HEK293 (cell line): ENCODE data around the gene CAND1.

Experiments
- CTCF ChIA-PET: fragments of 350-600 bp; formaldehyde crosslinking; extraction: SDS; loops from one replicate; lab custom pipeline; 2021; ENCODE audit warnings: antibody characterized with exemption; lab: Yijun Ruan, JAX
- POLR2A ChIA-PET: fragments of 300-600 bp; formaldehyde crosslinking; extraction: SDS; loops from one replicate; lab custom pipeline; 2020; ENCODE audit warnings: antibody characterized with exemption, inconsistent platforms; lab: Yijun Ruan, JAX
- H3K27ac ChIP-seq: fragments of 200-500 bp; sonication (Bioruptor generic); 2 replicates; pipeline ENCODE4 v1.5.1; 2014; ENCODE audit warnings: low read depth, low read length, control low read depth, inconsistent platforms; ENCODE audit errors: extremely low read depth
- H3K36me3 ChIP-seq, 2 experiments: fragments of 200-500 bp in 1 of 2; sonication (Bioruptor generic) in 1 of 2; 1 replicate in 1 of 2; 2 replicates in 1 of 2; pipeline ENCODE4 v1.5.1; 2014 to 2017; ENCODE audit warnings: inconsistent platforms in 2 of 2, low read length in 2 of 2; ENCODE audit not compliant: control insufficient read depth in 2 of 2, insufficient read depth in 1 of 2
- H3K4me1 ChIP-seq: fragments of 200-500 bp; sonication (Bioruptor generic); 2 replicates; pipeline ENCODE4 v1.5.1; 2014; ENCODE audit warnings: mild to moderate bottlenecking, low read length, inconsistent platforms; ENCODE audit not compliant: control insufficient read depth, insufficient read depth
- H3K4me3 ChIP-seq: 2 replicates; pipeline ENCODE4 v1.5.1; 2011; ENCODE audit warnings: low read depth, mild to moderate bottlenecking, control low read depth, low read length, moderate library complexity
- H3K9me3 ChIP-seq: fragments of 200-500 bp; sonication (Bioruptor generic); 2 replicates; pipeline ENCODE4 v1.5.1; 2014; ENCODE audit warnings: low read depth, low read length, inconsistent platforms; ENCODE audit not compliant: control insufficient read depth, insufficient read depth
- AEBP2 ChIP-seq: fragments of 450-650 bp; formaldehyde crosslinking; IDR thresholded peaks from 2 replicates; pipeline ENCODE4 v1.5.1; 2016; ENCODE audit warnings: missing biosample characterization, missing genetic modification characterization, borderline replicate concordance
- GLI4 ChIP-seq: fragments of 450-650 bp; formaldehyde crosslinking; IDR thresholded peaks from 2 replicates; pipeline ENCODE4 v1.5.1; 2016; ENCODE audit warnings: missing biosample characterization, missing genetic modification characterization
- IKZF3 ChIP-seq: fragments of 450-650 bp; IDR thresholded peaks from 2 replicates; pipeline ENCODE4 v1.5.0; 2018; ENCODE audit warnings: missing biosample characterization, mild to moderate bottlenecking, missing genetic modification characterization, moderate library complexity
- KLF10 ChIP-seq: fragments of 450-650 bp; IDR thresholded peaks from 2 replicates; pipeline ENCODE4 v1.5.1; 2018; ENCODE audit warnings: missing biosample characterization, mild to moderate bottlenecking, missing genetic modification characterization
- YY1 ChIP-seq: fragments of 450-650 bp; formaldehyde crosslinking; IDR thresholded peaks from 2 replicates; pipeline ENCODE4 v1.5.1; 2018; ENCODE audit warnings: missing biosample characterization, missing genetic modification characterization
- YY2 ChIP-seq: fragments of 450-650 bp; formaldehyde crosslinking; IDR thresholded peaks from 2 replicates; pipeline ENCODE4 v1.5.1; 2016; ENCODE audit warnings: missing biosample characterization, missing genetic modification characterization
- ZFP41 ChIP-seq: fragments of 450-650 bp; formaldehyde crosslinking; IDR thresholded peaks from 2 replicates; pipeline ENCODE4 v1.5.1; 2016; ENCODE audit warnings: missing biosample characterization, missing genetic modification characterization, borderline replicate concordance
- ZIC2 ChIP-seq: fragments of 450-650 bp; formaldehyde crosslinking; IDR thresholded peaks from 2 replicates; pipeline ENCODE4 v1.5.1; 2016; ENCODE audit warnings: missing biosample characterization, missing genetic modification characterization
- ZNF138 ChIP-seq: fragments of 450-650 bp; formaldehyde crosslinking; IDR thresholded peaks from 2 replicates; pipeline ENCODE4 v1.5.1; 2016; ENCODE audit warnings: missing biosample characterization, missing genetic modification characterization, borderline replicate concordance
- ZNF140 ChIP-seq: fragments of 450-650 bp; formaldehyde crosslinking; IDR thresholded peaks from 2 replicates; pipeline ENCODE4 v1.5.1; 2016; ENCODE audit warnings: missing biosample characterization, missing genetic modification characterization
- ZNF302 ChIP-seq: fragments of 450-650 bp; formaldehyde crosslinking; IDR thresholded peaks from 2 replicates; pipeline ENCODE4 v1.5.1; 2016; ENCODE audit warnings: missing biosample characterization, missing genetic modification characterization, low read depth
- ZNF350 ChIP-seq: fragments of 450-650 bp; formaldehyde crosslinking; IDR thresholded peaks from 2 replicates; pipeline ENCODE4 v1.5.0; 2017; ENCODE audit warnings: missing biosample characterization, mild to moderate bottlenecking, missing genetic modification characterization
- ZNF362 ChIP-seq: fragments of 450-650 bp; formaldehyde crosslinking; IDR thresholded peaks from 2 replicates; pipeline ENCODE4 v1.5.1; 2016; ENCODE audit warnings: missing biosample characterization, missing genetic modification characterization
- ZNF449 ChIP-seq: fragments of 450-650 bp; formaldehyde crosslinking; IDR thresholded peaks from 2 replicates; pipeline ENCODE4 v1.5.1; 2017; ENCODE audit warnings: missing biosample characterization, mild to moderate bottlenecking, missing genetic modification characterization, moderate library complexity
- ZNF548 ChIP-seq: fragments of 450-650 bp; formaldehyde crosslinking; IDR thresholded peaks from 2 replicates; pipeline ENCODE4 v1.5.1; 2016; ENCODE audit warnings: missing biosample characterization, missing genetic modification characterization
- ZNF560 ChIP-seq: fragments of 450-650 bp; formaldehyde crosslinking; IDR thresholded peaks from 2 replicates; pipeline ENCODE4 v1.5.1; 2017; ENCODE audit warnings: missing biosample characterization, missing genetic modification characterization, borderline replicate concordance
- ZNF645 ChIP-seq: fragments of 450-650 bp; formaldehyde crosslinking; IDR thresholded peaks from 2 replicates; pipeline ENCODE4; 2016; ENCODE audit warnings: missing biosample characterization, missing genetic modification characterization
- ZNF654 ChIP-seq: fragments of 450-650 bp; formaldehyde crosslinking; IDR thresholded peaks from 2 replicates; pipeline ENCODE4 v1.5.1; 2016; ENCODE audit warnings: low read depth, missing biosample characterization, missing genetic modification characterization
- ZNF76 ChIP-seq: fragments of 450-650 bp; formaldehyde crosslinking; IDR thresholded peaks from 2 replicates; pipeline ENCODE4; 2016; ENCODE audit warnings: low read depth, missing biosample characterization, missing genetic modification characterization, borderline replicate concordance
- ZNF785 ChIP-seq: fragments of 450-650 bp; formaldehyde crosslinking; IDR thresholded peaks from 2 replicates; pipeline ENCODE4 v1.5.1; 2016; ENCODE audit warnings: missing biosample characterization, missing genetic modification characterization
- ZNF792 ChIP-seq: fragments of 450-650 bp; formaldehyde crosslinking; IDR thresholded peaks from 2 replicates; pipeline ENCODE4 v1.5.1; 2016; ENCODE audit warnings: missing biosample characterization, missing genetic modification characterization
- ZNF830 ChIP-seq: fragments of 450-650 bp; IDR thresholded peaks from 2 replicates; pipeline ENCODE4 v1.5.0; 2018; ENCODE audit warnings: missing biosample characterization, missing genetic modification characterization, low read depth, mild to moderate bottlenecking, moderate library complexity
- ZSCAN5A ChIP-seq: fragments of 450-650 bp; formaldehyde crosslinking; IDR thresholded peaks from 2 replicates; pipeline ENCODE4 v1.5.1; 2016; ENCODE audit warnings: missing biosample characterization, missing genetic modification characterization
- TF ChIP-seq, protein P1 (sequence below): fragments of 450-650 bp; formaldehyde crosslinking; IDR thresholded peaks from 2 replicates; pipeline ENCODE4 v1.5.1; 2016; ENCODE audit warnings: missing biosample characterization, missing genetic modification characterization

Gene CAND1

GRCh38 chr12:67251012-67251411, 18.1 kb upstream of the CAND1 start:
- POLR2A ChIA-PET = no interaction called here
- TF ChIP-seq ZFP41 = no peak
- TF ChIP-seq ZSCAN5A (tag by site-specific recombination) = no peak
- TF ChIP-seq ZNF654 (tag by site-specific recombination) = no peak
- TF ChIP-seq KLF10 = no peak
- TF ChIP-seq ZNF140 (tag by site-specific recombination) = no peak
- no peak for TF ChIP-seq ZNF302 (tag by site-specific recombination)
- TF ChIP-seq YY2 = no peak
- TF ChIP-seq ZNF548 (tag by site-specific recombination) = no peak
- TF ChIP-seq ZNF792 = no peak
- no peak for TF ChIP-seq ZNF785
- Histone ChIP-seq H3K4me1 (no peaks in the 10 kb centered on the region), H3K27ac (no peak overlapping the region), H3K36me3 (no peaks in the 10 kb centered on the region), H3K9me3 (no peaks in the 10 kb centered on the region), H3K4me3 (no peak overlapping the region)
- CTCF ChIA-PET = interaction anchor here (1.3 kb wide), 1 partner anchor 30 kb away, joined by 3 read pairs; no protein-coding TSS in a partner anchor

- H3K36me3 ChIP-seq = no peaks in the 10 kb centered on the region
- TF ChIP-seq ZNF140 (tag by site-specific recombination) (no peak), ZNF830 (tag by site-specific recombination) (no peak), YY1 (tag by site-specific recombination) (no peak), ZNF350 (tag by site-specific recombination) (no peak), ZNF560 (tag by site-specific recombination) (no peak), ZNF138 (tag by site-specific recombination) (no peak), GLI4 (tag by site-specific recombination) (no peak), AEBP2 (no peak), ZIC2 (no peak), IKZF3 (tag by site-specific recombination) (no peak), ZNF302 (tag by site-specific recombination) (no peak)
- POLR2A ChIA-PET = interaction anchor here (1.8 kb wide), 1 partner anchor 15 kb away, joined by 5 read pairs; the partner anchor contains the start of gene CAND1
- no peak overlapping the region for H3K4me3 ChIP-seq
- no peaks in the 10 kb centered on the region for H3K4me1 ChIP-seq
- no peak overlapping the region for H3K27ac ChIP-seq
- CTCF ChIA-PET = interaction anchor here (0.5 to 1.0 kb wide), 4 partner anchors 9 to 567 kb away, joined by 3 to 4 read pairs (median 3); no protein-coding TSS in a partner anchor
- no peaks in the 10 kb centered on the region for H3K9me3 ChIP-seq
These were observed 14.7 kb upstream of the CAND1 start for GRCh38 chr12:67254372-67255026.

DNA sequence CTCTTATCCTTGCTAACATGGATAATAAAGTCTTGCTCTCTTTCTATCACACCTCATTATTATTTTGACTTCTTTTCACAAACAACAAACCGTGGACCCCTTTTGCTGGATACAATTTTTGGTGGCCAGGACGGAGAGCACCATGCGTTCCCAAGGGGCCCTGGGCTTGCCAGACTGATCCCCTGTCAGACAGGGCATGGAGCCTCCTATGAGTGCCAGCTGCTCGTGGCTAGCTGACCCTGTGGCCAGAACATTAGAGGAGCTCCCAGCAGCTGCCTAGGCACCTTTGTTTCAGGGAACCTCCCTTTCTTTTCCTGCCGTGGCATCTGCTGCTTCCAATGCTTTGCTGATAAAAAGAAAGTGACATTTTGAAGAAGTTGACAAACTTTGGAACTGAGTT, 12.5 kb upstream of the CAND1 start:
- POLR2A ChIA-PET = no interaction called here
- H3K27ac ChIP-seq = no peak overlapping the region
- no peaks in the 10 kb centered on the region for H3K4me1 ChIP-seq
- CTCF ChIA-PET = interaction anchor here (1.0 kb wide), 1 partner anchor 35 kb away, joined by 3 read pairs; no protein-coding TSS in a partner anchor
- H3K4me3 ChIP-seq = no peak overlapping the region
- no peaks in the 10 kb centered on the region for H3K9me3 ChIP-seq
- no peaks in the 10 kb centered on the region for H3K36me3 ChIP-seq
- no peak for TF ChIP-seq ZNF449 (tag by site-specific recombination)
- no peak for TF ChIP-seq ZNF362
- no peak for TF ChIP-seq ZNF645 (tag by site-specific recombination)
- TF ChIP-seq ZNF76 (tag by site-specific recombination) = no peak
- TF ChIP-seq, protein P1, sequence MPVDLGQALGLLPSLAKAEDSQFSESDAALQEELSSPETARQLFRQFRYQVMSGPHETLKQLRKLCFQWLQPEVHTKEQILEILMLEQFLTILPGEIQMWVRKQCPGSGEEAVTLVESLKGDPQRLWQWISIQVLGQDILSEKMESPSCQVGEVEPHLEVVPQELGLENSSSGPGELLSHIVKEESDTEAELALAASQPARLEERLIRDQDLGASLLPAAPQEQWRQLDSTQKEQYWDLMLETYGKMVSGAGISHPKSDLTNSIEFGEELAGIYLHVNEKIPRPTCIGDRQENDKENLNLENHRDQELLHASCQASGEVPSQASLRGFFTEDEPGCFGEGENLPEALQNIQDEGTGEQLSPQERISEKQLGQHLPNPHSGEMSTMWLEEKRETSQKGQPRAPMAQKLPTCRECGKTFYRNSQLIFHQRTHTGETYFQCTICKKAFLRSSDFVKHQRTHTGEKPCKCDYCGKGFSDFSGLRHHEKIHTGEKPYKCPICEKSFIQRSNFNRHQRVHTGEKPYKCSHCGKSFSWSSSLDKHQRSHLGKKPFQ (tag by site-specific recombination) = no peak
